Measurements from ENCODE around the gene SYNGR4.
A peak's percentile ranks its signal among the peaks of the same experiment; 100 is the strongest.

The SYNGR4 gene

GRCh38 chr19:48395499-48395898, 31.3 kb downstream of the SYNGR4 start:
- no peak for DNase-seq (ENCODE audit: low read depth in 2 of 3, low spot score in 1 of 3)

- DNase-seq (ENCODE audit: low read depth in 2 of 3, low spot score in 1 of 3): no peak
Measured at GRCh38 chr19:48396016-48396823, 32.1 kb downstream of the SYNGR4 start.

GRCh38 chr19:48396824-48397176, 32.6 kb downstream of the SYNGR4 start:
- DNase-seq (ENCODE audit: low read depth in 2 of 3, low spot score in 1 of 3): no peak

GRCh38 chr19:48397263-48398101, 33.3 kb downstream of the SYNGR4 start:
- DNase-seq (ENCODE audit: low read depth in 2 of 3, low spot score in 1 of 3): no peak

GRCh38 chr19:48398102-48398374, 33.9 kb downstream of the SYNGR4 start:
- no peak for DNase-seq (ENCODE audit: low read depth in 2 of 3, low spot score in 1 of 3)

- DNase-seq (ENCODE audit: low read depth in 2 of 3, low spot score in 1 of 3): peak; percentile 82 to 86 (median 82)
Measured at GRCh38 chr19:48398375-48399235, 34.4 kb downstream of the SYNGR4 start.

- no peak for DNase-seq (ENCODE audit: low read depth in 2 of 3, low spot score in 1 of 3)
Measured at GRCh38 chr19:48400018-48400742, 36.0 kb downstream of the SYNGR4 start.

GRCh38 chr19:48401287-48401686, 37.1 kb downstream of the SYNGR4 start:
- no peak for DNase-seq (ENCODE audit: low read depth in 2 of 3, low spot score in 1 of 3)

GRCh38 chr19:48403606-48404005, 39.4 kb downstream of the SYNGR4 start:
- no peak for DNase-seq (ENCODE audit: low read depth in 2 of 3, low spot score in 1 of 3)

- no peak for DNase-seq (ENCODE audit: low read depth in 2 of 3, low spot score in 1 of 3)
Measured at GRCh38 chr19:48405010-48405659, 41.0 kb downstream of the SYNGR4 start.

- DNase-seq (ENCODE audit: low read depth in 2 of 3, low spot score in 1 of 3): no peak
Measured at GRCh38 chr19:48405850-48406249, 41.7 kb downstream of the SYNGR4 start.

- no peak for DNase-seq (ENCODE audit: low read depth in 2 of 3, low spot score in 1 of 3)
Measured at GRCh38 chr19:48413879-48414587, 49.9 kb downstream of the SYNGR4 start.

GRCh38 chr19:48415395-48415794, 51.2 kb downstream of the SYNGR4 start:
- peak; percentile 74 to 82 (median 80) for DNase-seq (ENCODE audit: low read depth in 2 of 3, low spot score in 1 of 3)

GRCh38 chr19:48415806-48416221, 51.6 kb downstream of the SYNGR4 start:
- DNase-seq (ENCODE audit: low read depth in 2 of 3, low spot score in 1 of 3): no peak

- DNase-seq (ENCODE audit: low read depth in 2 of 3, low spot score in 1 of 3): no peak
Measured at GRCh38 chr19:48417421-48417820, 53.3 kb downstream of the SYNGR4 start.

GRCh38 chr19:48418317-48419064, 54.3 kb downstream of the SYNGR4 start:
- DNase-seq (ENCODE audit: low read depth in 2 of 3, low spot score in 1 of 3): no peak

GRCh38 chr19:48419158-48419920, 55.2 kb downstream of the SYNGR4 start:
- DNase-seq (ENCODE audit: low read depth in 2 of 3, low spot score in 1 of 3): peak; percentile 69 to 72 (median 70)

GRCh38 chr19:48421548-48421947, 57.4 kb downstream of the SYNGR4 start:
- no peak for DNase-seq (ENCODE audit: low read depth in 2 of 3, low spot score in 1 of 3)

Measured in stimulated activated CD4-positive, alpha-beta T cell treated with anti-CD3 and anti-CD28 coated beads, Interleukin-12 subunit alpha, Interleukin-12 subunit beta, amount 100 ng/mL, for 48 hours (primary cell).